Thyroid gland (tissue), 4 donors: ENCODE measurements around the gene IGFALS. TPM values are rescaled to one million over a fixed set of nuclear protein-coding genes. Genes with fewer than 3 reads are reported as not detected.

Experiments
- DNase-seq, 2 donors: peaks; one replicate each; pipeline ENCODE4 v3.0.0-alpha.2; 2019
- H3K27ac ChIP-seq, 3 donors: fragments of 200-600 bp; sonication (generic); 1 replicate in 2 of 3; 2 replicates in 1 of 3; pipeline ENCODE4 v1.5.1; 2016 to 2019; ENCODE audit warnings: mild to moderate bottlenecking in 1 of 3, moderate library complexity in 1 of 3
- H3K27me3 ChIP-seq: fragments of 200-600 bp; sonication (generic); one replicate; pipeline ENCODE4 v1.5.1; 2019
- H3K36me3 ChIP-seq, 2 donors: fragments of 200-600 bp; sonication (generic); one replicate each; pipeline ENCODE4 v1.5.1; 2016 to 2019
- H3K4me1 ChIP-seq, 2 donors: fragments of 200-600 bp; sonication (generic); one replicate each; pipeline ENCODE4 v1.5.1; 2017 to 2019
- H3K4me3 ChIP-seq, 3 donors: fragments of 200-600 bp; sonication (generic); replicated peaks in 1 of 3; 1 replicate in 2 of 3; 2 replicates in 1 of 3; pipeline ENCODE4 v1.5.1; 2016; ENCODE audit warnings: mild to moderate bottlenecking in 1 of 3
- H3K9me3 ChIP-seq: fragments of 200-600 bp; sonication (generic); one replicate; pipeline ENCODE4 v1.5.1; 2017
- CTCF ChIP-seq, 6 experiments: fragments of 200-600 bp in 3 of 6; fragments of 450-650 bp in 3 of 6; sonication (generic) in 3 of 6; IDR thresholded peaks; one replicate each; pipeline ENCODE4 v1.5.1; 2016 to 2019; ENCODE audit warnings: antibody characterized with exemption in 6 of 6, mild to moderate bottlenecking in 2 of 6, inconsistent platforms in 1 of 6, moderate library complexity in 1 of 6
- POLR2A ChIP-seq, 2 donors: fragments of 450-650 bp; IDR thresholded peaks; one replicate each; pipeline ENCODE4 v1.6.1; 2017; ENCODE audit warnings: antibody characterized with exemption in 2 of 2, mild to moderate bottlenecking in 2 of 2, moderate library complexity in 1 of 2
- WGBS, 2 donors: methylation state at CpG; one replicate each; pipeline ENCODE4 v1.1.5; 2017; 5-methylcytosine and 5-hydroxymethylcytosine counted together
- intact Hi-C: fragments of 100-400 bp; cut with DNase I; formaldehyde crosslinking; loops from one replicate; pipeline ENCODE4 v1.15.1; 2023
- total RNA-seq, 4 donors: library from RNA; depleted of rRNA; stranded (reverse); fragments of >200 nt; gene quantifications; one replicate each; pipeline ENCODE4 v1.2.3, GENCODE V29; 2016

Gene IGFALS
- total RNA-seq, 4 donors from 2014 or later, result 0.13 to 4.2 (median 1.8) TPM

GRCh38 chr16:1831186-1832075 is 37.9 kb upstream of the IGFALS start:
- no peak for TF ChIP-seq POLR2A (IDR thresholded peaks at IDR 0.05)
- TF ChIP-seq CTCF (IDR thresholded peaks at IDR 0.05), result no peak
- no peak for DNase-seq
- WGBS, 2 donors, result 85 to 87% methylated on average over 19 of the region's 19 CpGs
- Histone ChIP-seq H3K36me3 (no peaks in the 10 kb centered on the region), H3K27ac (no peak overlapping the region), H3K4me3 (no peak overlapping the region), H3K4me1 (peaks cover 10 to 17% of the 10 kb centered on the region in 2 donors), H3K9me3 (no peaks in the 10 kb centered on the region), H3K27me3 (no peaks in the 10 kb centered on the region)
- intact Hi-C loops, result no loop called here

GRCh38 chr16:1830213-1830612 is 36.7 kb upstream of the IGFALS start:
- Histone ChIP-seq H3K4me1 (peaks cover 17 to 23% of the 10 kb centered on the region in 2 donors), H3K4me3 (no peak overlapping the region), H3K27me3 (no peaks in the 10 kb centered on the region), H3K36me3 (no peaks in the 10 kb centered on the region), H3K9me3 (no peaks in the 10 kb centered on the region), H3K27ac (no peak overlapping the region)
- intact Hi-C loops, result no loop called here
- TF ChIP-seq POLR2A (IDR thresholded peaks at IDR 0.05) (no peak), CTCF (IDR thresholded peaks at IDR 0.05) (no peak)
- DNase-seq, result no peak
- WGBS, 2 donors, result 63 to 71% methylated on average over 3 of the region's 3 CpGs

- H3K4me3 ChIP-seq, result no peak overlapping the region
- 79 to 80% methylated on average over 10 to 11 of the region's 11 CpGs for WGBS, 2 donors
- H3K27me3 ChIP-seq, result no peaks in the 10 kb centered on the region
- no peaks in the 10 kb centered on the region for H3K9me3 ChIP-seq
- H3K4me1 ChIP-seq, result peaks cover 17 to 37% of the 10 kb centered on the region in 2 donors
- intact Hi-C loops, result no loop called here
- TF ChIP-seq POLR2A (IDR thresholded peaks at IDR 0.05) (no peak), CTCF (IDR thresholded peaks at IDR 0.05) (no peak)
- no peaks in the 10 kb centered on the region for H3K36me3 ChIP-seq
- H3K27ac ChIP-seq, result no peak overlapping the region
- DNase-seq, result no peak
Measured at GRCh38 chr16:1828645-1829410, 35.3 kb upstream of the IGFALS start.

- Histone ChIP-seq H3K27me3 (no peaks in the 10 kb centered on the region), H3K4me3 (peak within 1 kb of the TSS; percentile 70 to 96 (median 88)), H3K36me3 (peaks cover 4 to 7% of the 10 kb centered on the region in 2 donors), H3K4me1 (peaks cover 17 to 38% of the 10 kb centered on the region in 2 donors), H3K9me3 (no peaks in the 10 kb centered on the region), H3K27ac (peak within 1 kb of the TSS; percentile 74 to 94 (median 78))
- 1% methylated on average over 22 of the region's 104 CpGs; no CpG with 5 or more reads in 1 of the 2 donors for WGBS, 2 donors
- intact Hi-C loops, result no loop called here
- DNase-seq, result peak; percentile 91 to 93
- no peak for TF ChIP-seq CTCF (IDR thresholded peaks at IDR 0.05)
- TF ChIP-seq POLR2A (IDR thresholded peaks at IDR 0.05), result peak in 1 of 2 donors; percentile 60
Measured at GRCh38 chr16:1826691-1827573, 33.4 kb upstream of the IGFALS start, which contains the start of the genes FAHD1 and HAGH. Gene FAHD1 (plus strand): TSS chr16:1827206. CDS start chr16:1827239, 33 bp downstream. Gene HAGH (minus strand): TSS chr16:1826825. CDS start chr16:1826787, 38 bp downstream.
